Mesothelial cell of epicardium (in vitro differentiated cells): ENCODE data around the gene TMEM235. TPM values are rescaled to one million over a fixed set of nuclear protein-coding genes. Genes with fewer than 3 reads are reported as not detected.
A peak's percentile ranks its signal among the peaks of the same experiment; 100 is the strongest.

Source experiments
- DNase-seq, 2 experiments: peaks; one replicate each; pipeline ENCODE4 v3.0.0; 2021; ENCODE audit warnings: low spot score in 2 of 2; ENCODE audit not compliant: unreplicated experiment in 2 of 2
- H3K27ac Mint-ChIP-seq: 2 replicates; pipeline ENCODE4 v1.8.0; 2021; ENCODE audit warnings: mixed read lengths
- H3K27me3 Mint-ChIP-seq: 2 replicates; pipeline ENCODE4 v1.8.0; 2021; ENCODE audit warnings: low read depth, mixed read lengths
- H3K36me3 Mint-ChIP-seq: 2 replicates; pipeline ENCODE4 v1.8.0; 2021; ENCODE audit warnings: mixed read lengths
- H3K4me1 Mint-ChIP-seq: 2 replicates; pipeline ENCODE4 v1.8.0; 2021; ENCODE audit warnings: mixed read lengths
- H3K4me3 Mint-ChIP-seq: 2 replicates; pipeline ENCODE4 v1.8.0; 2021; ENCODE audit warnings: mild to moderate bottlenecking, moderate library complexity, mixed read lengths
- H3K9me3 Mint-ChIP-seq: 2 replicates; pipeline ENCODE4 v1.8.0; 2021; ENCODE audit warnings: mixed read lengths
- total RNA-seq: library from RNA; stranded (reverse); gene quantifications from 3 replicates; pipeline ENCODE4 v1.2.1, GENCODE V29; 2021
- TF ChIP-seq, protein P1 (sequence below): fragments of 200-600 bp; sonication (generic); IDR thresholded peaks from one replicate; pipeline ENCODE4 v1.5.0; 2021; ENCODE audit warnings: antibody characterized with exemption; ENCODE audit not compliant: unreplicated experiment

The TMEM235 gene
- total RNA-seq: 1.5 to 1.8 TPM (median 1.5 TPM) in 3 replicates

DNA sequence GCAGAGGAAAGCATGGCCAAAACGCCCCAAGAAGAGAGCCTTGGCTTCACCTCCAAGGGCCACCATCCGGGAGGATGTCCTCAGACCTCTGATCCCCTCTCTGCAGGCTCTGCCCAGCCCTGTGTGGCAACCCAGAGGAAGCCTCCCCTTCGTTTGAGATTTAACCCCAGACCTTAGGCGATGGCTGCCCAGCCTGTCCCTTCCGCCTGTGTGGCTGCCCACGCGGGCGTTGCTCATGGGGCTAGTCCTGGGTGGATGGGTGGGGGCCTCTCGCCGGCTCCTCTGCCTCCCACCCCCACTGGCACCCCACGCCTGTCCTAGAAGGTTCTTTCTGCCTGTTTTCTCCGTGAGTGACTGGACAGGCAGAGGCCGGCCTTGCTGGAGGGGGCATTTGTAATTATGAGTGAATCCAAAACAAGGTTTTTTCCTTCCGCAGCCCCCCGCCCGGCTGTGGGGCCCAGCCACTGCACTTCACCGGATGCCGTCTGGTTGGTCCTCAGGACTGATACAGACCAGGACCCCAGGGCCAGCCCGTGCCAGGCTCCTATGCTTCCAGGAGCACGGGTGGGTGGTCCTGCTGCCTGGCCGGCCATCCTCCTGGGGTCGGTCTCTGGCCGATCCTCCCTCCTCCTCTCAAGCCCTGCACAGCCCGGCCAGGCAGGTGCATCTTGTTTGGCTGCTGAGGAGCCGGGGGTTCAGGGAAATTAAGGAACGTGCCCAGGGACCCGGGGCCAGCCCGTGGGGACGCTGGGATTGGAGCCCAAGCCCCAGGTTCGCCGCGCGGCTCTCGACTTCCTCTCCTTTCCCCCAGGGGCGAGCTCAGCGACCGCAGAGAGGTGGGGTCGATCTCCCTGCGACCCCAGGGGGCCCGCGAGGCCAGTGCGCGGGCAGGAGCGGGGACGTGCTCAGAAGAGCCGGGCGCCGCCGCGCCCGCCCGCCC lies at the start of gene TMEM235:
TMEM235 (plus strand) TSS at position 636 of the 940 bp plus-strand sequence. CDS start 393 bp downstream, outside the sequence.
- Mint-ChIP-seq H3K36me3 (no peaks in the 10 kb centered on the region), H3K27me3 (peaks cover 44% of the 10 kb centered on the region), H3K4me1 (peaks cover 4% of the 10 kb centered on the region), H3K4me3 (peak within 1 kb of the TSS; percentile 56), H3K27ac (no peak within 1 kb of the TSS), H3K9me3 (no peaks in the 10 kb centered on the region)
- no peak for DNase-seq
- TF ChIP-seq, protein P1, sequence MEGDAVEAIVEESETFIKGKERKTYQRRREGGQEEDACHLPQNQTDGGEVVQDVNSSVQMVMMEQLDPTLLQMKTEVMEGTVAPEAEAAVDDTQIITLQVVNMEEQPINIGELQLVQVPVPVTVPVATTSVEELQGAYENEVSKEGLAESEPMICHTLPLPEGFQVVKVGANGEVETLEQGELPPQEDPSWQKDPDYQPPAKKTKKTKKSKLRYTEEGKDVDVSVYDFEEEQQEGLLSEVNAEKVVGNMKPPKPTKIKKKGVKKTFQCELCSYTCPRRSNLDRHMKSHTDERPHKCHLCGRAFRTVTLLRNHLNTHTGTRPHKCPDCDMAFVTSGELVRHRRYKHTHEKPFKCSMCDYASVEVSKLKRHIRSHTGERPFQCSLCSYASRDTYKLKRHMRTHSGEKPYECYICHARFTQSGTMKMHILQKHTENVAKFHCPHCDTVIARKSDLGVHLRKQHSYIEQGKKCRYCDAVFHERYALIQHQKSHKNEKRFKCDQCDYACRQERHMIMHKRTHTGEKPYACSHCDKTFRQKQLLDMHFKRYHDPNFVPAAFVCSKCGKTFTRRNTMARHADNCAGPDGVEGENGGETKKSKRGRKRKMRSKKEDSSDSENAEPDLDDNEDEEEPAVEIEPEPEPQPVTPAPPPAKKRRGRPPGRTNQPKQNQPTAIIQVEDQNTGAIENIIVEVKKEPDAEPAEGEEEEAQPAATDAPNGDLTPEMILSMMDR: no peak

DNA sequence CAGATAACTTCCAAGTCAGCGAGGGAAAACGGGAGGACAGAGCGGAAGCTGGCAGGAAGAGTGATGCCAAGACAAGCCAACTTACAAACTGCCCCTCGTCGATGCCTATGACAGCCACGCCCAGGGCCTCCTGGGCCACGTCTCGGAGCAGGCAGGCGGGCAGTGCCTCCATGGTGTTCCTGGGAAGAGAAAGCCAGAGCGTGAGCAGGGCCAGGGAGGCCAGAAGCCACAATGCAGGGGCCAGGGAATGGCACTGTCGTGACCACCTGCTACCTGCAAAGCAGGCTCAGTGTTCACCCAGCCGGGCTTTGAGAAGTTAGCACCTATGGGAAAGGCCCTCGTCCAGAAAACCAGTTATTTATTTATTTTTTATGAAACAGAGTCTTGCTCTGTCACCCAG lies 48.9 kb upstream of the TMEM235 start:
- no peak for DNase-seq
- no peak overlapping the region for H3K4me3 Mint-ChIP-seq
- no peak overlapping the region for H3K27ac Mint-ChIP-seq
- TF ChIP-seq, protein P1: no peak
- H3K9me3 Mint-ChIP-seq: no peaks in the 10 kb centered on the region
- peaks cover 17% of the 10 kb centered on the region for H3K4me1 Mint-ChIP-seq
- H3K27me3 Mint-ChIP-seq: no peaks in the 10 kb centered on the region
- peaks cover 22% of the 10 kb centered on the region for H3K36me3 Mint-ChIP-seq

DNA sequence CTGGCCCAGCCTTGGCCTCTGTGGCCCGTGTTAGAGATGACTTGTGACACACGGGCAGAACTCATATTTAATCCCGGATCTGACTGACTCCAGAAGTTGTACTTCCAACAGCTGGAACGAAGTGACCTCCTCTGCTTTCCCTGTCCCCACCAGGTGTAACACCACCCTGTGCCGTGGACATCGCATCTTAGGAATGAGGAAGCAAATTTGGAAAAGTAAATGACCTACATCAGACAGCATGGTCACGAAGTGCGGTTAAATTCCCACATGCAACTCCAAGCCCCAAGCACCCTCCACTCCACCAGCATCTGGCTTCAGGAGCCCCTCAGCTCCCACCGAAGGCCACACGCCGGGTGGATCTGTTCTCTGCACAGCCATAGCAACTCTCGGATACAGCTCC lies 47.5 kb upstream of the TMEM235 start:
- TF ChIP-seq, protein P1: no peak
- no peak overlapping the region for H3K4me3 Mint-ChIP-seq
- no peaks in the 10 kb centered on the region for H3K27me3 Mint-ChIP-seq
- peaks cover 19% of the 10 kb centered on the region for H3K36me3 Mint-ChIP-seq
- no peak overlapping the region for H3K27ac Mint-ChIP-seq
- peaks cover 20% of the 10 kb centered on the region for H3K4me1 Mint-ChIP-seq
- no peaks in the 10 kb centered on the region for H3K9me3 Mint-ChIP-seq
- no peak for DNase-seq

DNA sequence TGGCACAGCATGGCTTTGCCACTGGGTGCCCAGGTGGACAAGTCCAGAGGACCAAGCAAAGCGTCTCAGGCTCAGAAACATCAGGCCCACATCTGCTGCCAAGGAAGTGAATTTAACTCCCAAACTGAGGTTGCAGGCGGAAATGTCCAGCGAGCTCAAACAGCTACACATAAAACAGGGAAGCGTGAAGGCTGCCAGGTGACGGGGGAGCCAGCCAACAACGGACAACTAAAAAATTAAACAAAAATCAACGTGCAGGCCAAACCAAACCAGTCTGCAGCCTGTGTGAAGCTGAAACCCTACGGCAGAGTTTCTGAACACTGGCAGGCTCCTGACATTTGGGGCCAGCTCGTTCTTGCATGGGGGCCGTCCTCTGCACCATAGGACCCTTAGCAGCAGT lies 47.1 kb upstream of the TMEM235 start:
- Mint-ChIP-seq H3K4me1 (peaks cover 20% of the 10 kb centered on the region), H3K36me3 (peaks cover 15% of the 10 kb centered on the region), H3K27ac (no peak overlapping the region), H3K9me3 (no peaks in the 10 kb centered on the region), H3K27me3 (no peaks in the 10 kb centered on the region), H3K4me3 (no peak overlapping the region)
- TF ChIP-seq, protein P1: no peak
- DNase-seq: no peak

DNA sequence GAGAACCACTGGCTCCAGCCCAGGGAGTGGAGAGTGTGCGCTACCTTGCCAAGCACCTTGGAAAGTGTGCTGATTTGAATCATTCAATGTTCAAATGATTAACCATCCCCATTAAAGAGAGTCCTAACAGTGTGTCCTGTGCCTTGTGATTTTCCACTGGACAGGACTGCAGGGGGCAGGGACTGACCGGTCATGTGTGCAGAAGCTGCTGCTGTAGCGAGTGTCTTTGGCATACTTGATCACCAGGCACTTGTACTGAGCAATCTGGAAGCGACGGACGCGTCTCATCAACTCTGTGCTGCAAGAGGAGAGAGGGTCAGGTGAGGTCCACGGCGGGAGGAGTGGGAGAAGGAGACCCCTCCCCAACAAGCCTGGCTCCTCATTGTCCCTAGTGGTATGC lies 46.6 kb upstream of the TMEM235 start:
- no peaks in the 10 kb centered on the region for H3K27me3 Mint-ChIP-seq
- TF ChIP-seq, protein P1: no peak
- H3K4me3 Mint-ChIP-seq: peak overlapping the region; percentile 81
- H3K27ac Mint-ChIP-seq: no peak overlapping the region
- no peaks in the 10 kb centered on the region for H3K9me3 Mint-ChIP-seq
- peaks cover 14% of the 10 kb centered on the region for H3K36me3 Mint-ChIP-seq
- DNase-seq: no peak
- peaks cover 20% of the 10 kb centered on the region for H3K4me1 Mint-ChIP-seq
